ENCODE measurements around the gene DHX30.

GRCh38 chr3:47836986-47837385 is 34.0 kb downstream of the DHX30 start:
- TF ChIP-seq EZH2 (IDR thresholded peaks at IDR 0.05; ENCODE audit: low read depth, low read length, severe bottlenecking) (no peak), EP300 (IDR thresholded peaks at IDR 0.05; ENCODE audit: borderline replicate concordance in 1 of 2, low read depth in 2 of 2, low read length in 2 of 2) (no peak), POLR2A (IDR thresholded peaks at IDR 0.05; ENCODE audit: control extremely low read depth in 1 of 2, low read depth in 2 of 2, low read length in 2 of 2) (no peak), HDAC6 (IDR thresholded peaks at IDR 0.05; ENCODE audit: low read depth, low read length) (no peak)
